Lung (tissue), 13 donors: ENCODE measurements around the gene MBD1. TPM values are rescaled to one million over a fixed set of nuclear protein-coding genes. Genes with fewer than 3 reads are reported as not detected.
"Not testable (repeated sequence)": the region's sequence is repeated elsewhere in the genome, so short reads cannot be mapped to it uniquely, and the experiment has no call there.

Source experiments
- ATAC-seq: fragments of 200-7000 bp; cut with Tn5 transposase; one replicate; pipeline ENCODE4 v1.9.1; 2020; ENCODE audit warnings: moderate number of reproducible peaks; ENCODE audit not compliant: insufficient read depth, low FRiP score
- DNase-seq, 3 donors: peaks; one replicate each; pipeline ENCODE4 v3.0.0-alpha.2; 2013 to 2017
- H3K27ac ChIP-seq, 2 donors: one replicate each; pipeline ENCODE4 v1.5.1; 2013; ENCODE audit warnings: mild to moderate bottlenecking in 2 of 2, moderate library complexity in 2 of 2, control low read depth in 1 of 2, inconsistent platforms in 1 of 2, low read depth in 1 of 2, low read length in 1 of 2
- H3K27me3 ChIP-seq, 3 donors: one replicate each; pipeline ENCODE4 v1.5.1; 2013; ENCODE audit warnings: low read length in 2 of 3; ENCODE audit not compliant: control insufficient read depth in 3 of 3, insufficient read depth in 3 of 3
- H3K36me3 ChIP-seq, 4 donors: one replicate each; pipeline ENCODE4 v1.5.1; 2013; ENCODE audit warnings: low read length in 4 of 4, mild to moderate bottlenecking in 1 of 4, moderate library complexity in 1 of 4; ENCODE audit not compliant: control insufficient read depth in 4 of 4, insufficient read depth in 4 of 4
- H3K4me1 ChIP-seq, 5 donors: one replicate each; pipeline ENCODE4 v1.5.1; 2013; ENCODE audit warnings: low read length in 5 of 5, mild to moderate bottlenecking in 2 of 5, moderate library complexity in 1 of 5; ENCODE audit not compliant: control insufficient read depth in 5 of 5, insufficient read depth in 5 of 5
- H3K4me3 ChIP-seq: one replicate; pipeline ENCODE4 v1.5.1; 2013; ENCODE audit warnings: mild to moderate bottlenecking, control low read depth, moderate library complexity
- H3K9ac ChIP-seq, 2 donors: one replicate each; pipeline ENCODE4 v1.5.1; 2013; ENCODE audit warnings: low read length in 2 of 2, control low read depth in 1 of 2; ENCODE audit not compliant: insufficient read depth in 1 of 2
- H3K9me3 ChIP-seq, 4 donors: one replicate each; pipeline ENCODE4 v1.5.1; 2013; ENCODE audit warnings: low read length in 3 of 4, mild to moderate bottlenecking in 1 of 4, moderate library complexity in 1 of 4; ENCODE audit not compliant: control insufficient read depth in 4 of 4, insufficient read depth in 3 of 4
- WGBS, 2 donors: extraction: QIAGEN DNeasy Blood & Tissue Kit; methylation state at CpG; one replicate each; pipeline ENCODE4 v1.1.7; 2013; 5-methylcytosine and 5-hydroxymethylcytosine counted together
- polyA plus RNA-seq, 2 donors: library from polyadenylated mRNA; stranded (reverse); fragments of 200-250 nt; gene quantifications; one replicate each; pipeline ENCODE4 v1.2.1, GENCODE V29; 2013
- small RNA-seq: library from RNA; depleted of rRNA; stranded (forward); fragments of <200 nt; gene quantifications from one replicate; pipeline ENCODE3, GENCODE V24; 2014; ENCODE audit warnings: low replicate concordance
- total RNA-seq, 2 donors: library from RNA; depleted of rRNA in 1 of 2; stranded (reverse); fragments of >200 nt in 1 of 2; gene quantifications; one replicate each; pipeline ENCODE4 v1.2.1, GENCODE V29; 2014 to 2021
- TF ChIP-seq, protein P1 (sequence below): IDR thresholded peaks from 2 replicates; pipeline ENCODE4 v1.5.1; 2012; ENCODE audit warnings: mild to moderate bottlenecking; ENCODE audit errors: control extremely low read depth, extremely low read depth
- donor health status: control.
- donor health status: control.
- donor health status: Bipolar disorder and iron deficiency.
- donor health status: healthy.
- donor health status: DM: yes; HTN: yes; CAD: no.

The MBD1 gene
- total and polyA plus RNA-seq, 4 donors: 24.0 to 81.5 (median 59.1) TPM

DNA sequence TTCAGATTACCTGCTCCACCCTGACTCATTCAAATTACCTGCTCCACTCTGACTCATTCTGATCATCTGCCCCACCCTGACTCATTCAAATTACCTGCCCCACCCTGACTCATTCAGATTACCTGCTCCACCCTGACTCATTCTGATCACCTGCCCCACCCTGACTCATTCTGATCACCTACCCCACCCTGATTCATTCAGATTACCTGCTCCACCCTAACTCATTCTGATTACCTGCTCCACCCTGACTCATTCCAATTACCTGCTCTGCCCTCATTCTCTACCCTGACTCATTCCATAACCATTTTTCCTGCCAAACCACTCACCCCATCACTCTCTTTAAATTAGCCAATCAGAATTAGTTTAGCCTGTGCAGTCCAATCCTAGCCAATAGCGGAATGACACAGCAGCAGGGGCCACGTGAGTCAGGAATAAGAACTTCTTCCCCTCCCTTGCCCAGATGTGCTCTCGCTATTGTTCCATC lies 41.2 kb downstream of the MBD1 start:
- TF ChIP-seq, protein P1, sequence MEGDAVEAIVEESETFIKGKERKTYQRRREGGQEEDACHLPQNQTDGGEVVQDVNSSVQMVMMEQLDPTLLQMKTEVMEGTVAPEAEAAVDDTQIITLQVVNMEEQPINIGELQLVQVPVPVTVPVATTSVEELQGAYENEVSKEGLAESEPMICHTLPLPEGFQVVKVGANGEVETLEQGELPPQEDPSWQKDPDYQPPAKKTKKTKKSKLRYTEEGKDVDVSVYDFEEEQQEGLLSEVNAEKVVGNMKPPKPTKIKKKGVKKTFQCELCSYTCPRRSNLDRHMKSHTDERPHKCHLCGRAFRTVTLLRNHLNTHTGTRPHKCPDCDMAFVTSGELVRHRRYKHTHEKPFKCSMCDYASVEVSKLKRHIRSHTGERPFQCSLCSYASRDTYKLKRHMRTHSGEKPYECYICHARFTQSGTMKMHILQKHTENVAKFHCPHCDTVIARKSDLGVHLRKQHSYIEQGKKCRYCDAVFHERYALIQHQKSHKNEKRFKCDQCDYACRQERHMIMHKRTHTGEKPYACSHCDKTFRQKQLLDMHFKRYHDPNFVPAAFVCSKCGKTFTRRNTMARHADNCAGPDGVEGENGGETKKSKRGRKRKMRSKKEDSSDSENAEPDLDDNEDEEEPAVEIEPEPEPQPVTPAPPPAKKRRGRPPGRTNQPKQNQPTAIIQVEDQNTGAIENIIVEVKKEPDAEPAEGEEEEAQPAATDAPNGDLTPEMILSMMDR: no peak
- H3K9ac ChIP-seq: no peak overlapping the region
- no peaks in the 10 kb centered on the region for H3K36me3 ChIP-seq
- ATAC-seq: no peak
- H3K27ac ChIP-seq: no peak overlapping the region
- no peaks in the 10 kb centered on the region for H3K4me1 ChIP-seq
- no peaks in the 10 kb centered on the region for H3K27me3 ChIP-seq
- WGBS, 2 donors: 85 to 87% methylated on average over 3 of the region's 3 CpGs
- DNase-seq: no peak
- H3K4me3 ChIP-seq: no peak overlapping the region
- H3K9me3 ChIP-seq: peaks cover 0 to 7% (median 2%) of the 10 kb centered on the region in 4 donors

DNA sequence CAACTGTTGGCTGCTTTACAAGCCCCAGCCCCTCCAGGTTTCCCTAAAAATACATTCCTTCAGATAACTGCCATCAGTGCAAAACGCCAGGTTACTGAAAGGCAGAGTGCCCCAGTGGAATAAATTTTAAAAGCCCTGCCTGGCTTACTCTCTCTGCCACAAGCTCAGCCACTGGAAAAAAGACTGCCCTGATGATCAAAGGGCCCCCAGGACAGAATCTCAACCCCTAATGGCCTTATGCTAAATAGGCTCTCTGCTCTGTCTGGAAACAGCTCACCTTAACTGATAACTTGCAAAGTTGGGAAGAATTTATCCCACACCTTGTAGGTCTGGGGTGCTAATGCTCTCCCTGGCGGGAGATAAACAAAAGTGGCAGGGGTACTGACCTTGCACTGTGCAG lies 48.9 kb downstream of the MBD1 start:
- Histone ChIP-seq H3K27me3 (no peaks in the 10 kb centered on the region), H3K27ac (no peak overlapping the region), H3K9me3 (peaks cover 0 to 2% (median 0%) of the 10 kb centered on the region in 4 donors), H3K36me3 (no peaks in the 10 kb centered on the region), H3K9ac (no peak overlapping the region), H3K4me3 (no peak overlapping the region), H3K4me1 (no peaks in the 10 kb centered on the region)
- TF ChIP-seq, protein P1: no peak
- WGBS, 2 donors: 57 to 63% methylated on average over 2 of the region's 2 CpGs
- ATAC-seq (no peak), DNase-seq (no peak)

DNA sequence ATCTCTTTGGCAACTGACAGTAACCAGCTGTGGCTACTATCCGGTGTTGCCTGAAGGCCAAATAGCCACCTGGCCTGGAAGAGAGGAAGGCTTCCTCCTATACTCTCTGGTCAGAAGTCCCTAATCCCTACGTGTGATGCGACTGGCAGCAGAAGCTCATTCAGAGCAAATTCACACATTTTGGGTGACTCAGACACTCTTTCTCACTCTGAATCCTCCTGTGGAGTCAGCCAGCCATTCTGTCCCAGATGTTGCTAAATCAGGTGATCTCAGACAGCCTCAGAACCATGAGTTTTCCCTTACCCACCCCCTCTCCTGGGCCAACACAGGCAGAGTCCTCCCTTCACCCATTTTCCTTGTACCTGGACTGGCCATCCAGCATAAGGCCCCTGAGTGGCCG lies 49.7 kb downstream of the MBD1 start:
- DNase-seq (no peak), ATAC-seq (no peak)
- no peak overlapping the region for H3K9ac ChIP-seq
- peaks cover 0 to 4% (median 0%) of the 10 kb centered on the region in 4 donors for H3K9me3 ChIP-seq
- H3K27me3 ChIP-seq: no peaks in the 10 kb centered on the region
- H3K27ac ChIP-seq: no peak overlapping the region
- no peak overlapping the region for H3K4me3 ChIP-seq
- TF ChIP-seq, protein P1: no peak
- WGBS, 2 donors: 81 to 86% methylated on average over 4 of the region's 4 CpGs
- H3K36me3 ChIP-seq: no peaks in the 10 kb centered on the region
- H3K4me1 ChIP-seq: no peaks in the 10 kb centered on the region

DNA sequence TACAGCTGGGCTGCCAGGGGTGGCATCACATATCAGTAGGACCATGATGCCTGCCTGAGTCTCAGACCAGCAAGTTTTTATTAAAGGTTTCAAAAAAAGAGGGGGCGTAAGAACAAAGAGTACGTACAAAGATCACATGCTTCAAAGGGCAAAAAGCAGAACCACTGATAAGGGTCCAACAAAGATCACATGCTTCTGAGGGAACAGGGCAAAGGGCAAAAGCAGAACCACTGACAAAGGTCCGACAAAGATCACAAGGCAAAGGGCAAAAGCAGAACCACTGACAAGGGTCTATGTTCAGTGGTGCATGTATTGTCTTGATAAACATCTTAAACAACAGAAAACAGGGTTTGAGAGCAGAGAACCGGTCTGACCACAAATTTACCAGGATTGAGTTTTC lies 61.1 kb downstream of the MBD1 start:
- H3K36me3 ChIP-seq, H3K27ac ChIP-seq, H3K4me3 ChIP-seq, DNase-seq, H3K4me1 ChIP-seq, ATAC-seq, H3K9me3 ChIP-seq, H3K27me3 ChIP-seq, H3K9ac ChIP-seq: not testable (repeated sequence)
- 88 to 92% methylated on average over 4 of the region's 4 CpGs for WGBS, 2 donors

Small RNA genes lying within 50 kb of the gene (small RNA-seq; reads per million reads assigned to genes)
- not detected for gene RNA5SP458

Other genes starting within 250 kb of the MBD1 start
- gene MYO5B, start 86.4 kb downstream of the MBD1 start, total RNA-seq: 10 to 100 TPM; 24.5 to 25.6 TPM
- gene MYO5B, start 86.4 kb downstream of the MBD1 start, polyA plus RNA-seq: 10 to 100 TPM in 1 of 2 donors, 1 to 10 TPM in 1; 9.7 to 15.0 TPM
- 1 to 10 TPM; 5.3 to 7.1 TPM for gene CFAP53, start 15.0 kb downstream of the MBD1 start, total RNA-seq
- 1 to 10 TPM; 5.0 to 5.8 TPM for gene CFAP53, start 15.0 kb downstream of the MBD1 start, polyA plus RNA-seq
- gene CXXC1, start 6.2 kb upstream of the MBD1 start, total RNA-seq: 10 to 100 TPM; 39.2 to 77.5 TPM
- gene CXXC1, start 6.2 kb upstream of the MBD1 start, polyA plus RNA-seq: 10 to 100 TPM; 66.5 to 74.4 TPM
- gene SKA1, start 93.5 kb upstream of the MBD1 start, total RNA-seq: 1 to 10 TPM in 1 of 2 donors, under 1 TPM in 1; 0.49 to 1.3 TPM
- gene SKA1, start 93.5 kb upstream of the MBD1 start, polyA plus RNA-seq: under 1 TPM; 0.52 to 0.57 TPM